Fibroblast of lung (primary cell): ENCODE data around the gene CLTCL1.

Experiments
- EZH2 ChIP-seq: IDR thresholded peaks from 2 replicates; pipeline ENCODE4 v1.5.1; 2012; ENCODE audit warnings: low read length, control low read depth, mild to moderate bottlenecking; ENCODE audit errors: missing control alignments
- TF ChIP-seq, protein P1 (sequence below), 2 donors: IDR thresholded peaks in 1 of 2; conservative IDR thresholded peaks in 1 of 2; 1 replicate in 1 of 2; 2 replicates in 1 of 2; pipeline ENCODE4 v1.5.1; 2011 to 2012; ENCODE audit warnings: low read length in 2 of 2, control low read depth in 1 of 2, inconsistent platforms in 1 of 2, low read depth in 1 of 2, mild to moderate bottlenecking in 1 of 2

DNA sequence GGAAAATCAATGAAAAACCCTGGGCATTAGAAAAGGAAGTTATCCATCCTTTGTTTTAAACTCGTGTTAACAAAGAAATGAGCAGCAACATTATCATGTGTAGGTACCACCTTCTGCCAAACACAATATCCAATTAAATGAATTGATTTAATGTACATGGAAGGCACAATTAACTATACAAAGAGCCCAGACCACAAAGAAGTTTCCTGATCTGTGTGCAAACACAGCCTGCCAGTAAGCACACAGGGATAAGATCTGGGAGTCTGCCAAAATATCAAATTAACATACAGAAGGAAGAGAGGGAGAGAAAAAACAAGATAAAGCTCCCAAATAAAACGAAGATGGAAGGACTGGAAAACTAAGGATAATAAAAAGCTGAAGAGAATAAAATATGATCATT, 58.9 kb downstream of the CLTCL1 start:
- TF ChIP-seq EZH2, result no peak
- TF ChIP-seq, protein P1, sequence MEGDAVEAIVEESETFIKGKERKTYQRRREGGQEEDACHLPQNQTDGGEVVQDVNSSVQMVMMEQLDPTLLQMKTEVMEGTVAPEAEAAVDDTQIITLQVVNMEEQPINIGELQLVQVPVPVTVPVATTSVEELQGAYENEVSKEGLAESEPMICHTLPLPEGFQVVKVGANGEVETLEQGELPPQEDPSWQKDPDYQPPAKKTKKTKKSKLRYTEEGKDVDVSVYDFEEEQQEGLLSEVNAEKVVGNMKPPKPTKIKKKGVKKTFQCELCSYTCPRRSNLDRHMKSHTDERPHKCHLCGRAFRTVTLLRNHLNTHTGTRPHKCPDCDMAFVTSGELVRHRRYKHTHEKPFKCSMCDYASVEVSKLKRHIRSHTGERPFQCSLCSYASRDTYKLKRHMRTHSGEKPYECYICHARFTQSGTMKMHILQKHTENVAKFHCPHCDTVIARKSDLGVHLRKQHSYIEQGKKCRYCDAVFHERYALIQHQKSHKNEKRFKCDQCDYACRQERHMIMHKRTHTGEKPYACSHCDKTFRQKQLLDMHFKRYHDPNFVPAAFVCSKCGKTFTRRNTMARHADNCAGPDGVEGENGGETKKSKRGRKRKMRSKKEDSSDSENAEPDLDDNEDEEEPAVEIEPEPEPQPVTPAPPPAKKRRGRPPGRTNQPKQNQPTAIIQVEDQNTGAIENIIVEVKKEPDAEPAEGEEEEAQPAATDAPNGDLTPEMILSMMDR (conservative IDR thresholded peaks at IDR 0.05 in 1 of 2, IDR thresholded peaks at IDR 0.05 in 1 of 2; ENCODE audit: low read depth in 1 of 2, low read length in 2 of 2), result no peak
